Measurements from ENCODE around the gene LTBP2. TPM values are rescaled to one million over a fixed set of nuclear protein-coding genes. Genes with fewer than 3 reads are reported as not detected.
A peak's percentile ranks its signal among the peaks of the same experiment; 100 is the strongest.

Gene LTBP2
- total and polyA plus RNA-seq, 5 donors from 2014 or later, result 0.02 to 0.54 (median 0.17) TPM

DNA sequence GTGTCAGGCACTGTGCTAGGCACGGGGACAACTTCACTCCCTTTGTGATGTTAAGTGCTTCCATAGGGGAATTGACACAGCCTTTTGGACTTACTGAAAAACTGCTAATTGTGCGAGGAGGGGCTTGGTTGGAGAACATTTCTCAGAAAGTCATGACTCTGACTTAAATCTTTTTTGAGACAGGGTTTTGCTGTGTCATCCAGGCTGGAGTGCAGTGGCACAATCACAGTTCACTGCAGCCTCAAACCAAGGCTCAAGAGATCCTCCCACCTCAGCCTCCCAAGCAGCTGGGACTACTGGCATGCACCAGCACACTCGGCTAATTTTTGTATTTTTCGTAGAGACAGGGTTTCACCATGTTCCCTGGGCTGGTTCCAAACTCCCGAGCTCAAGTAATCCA, 10.2 kb upstream of the LTBP2 start:
- peaks cover 5% of the 10 kb centered on the region for H3K36me3 Mint-ChIP-seq
- ATAC-seq (ENCODE audit: low read depth in 2 of 2), result no peak
- Histone ChIP-seq H3K27me3 (ENCODE audit: control insufficient read depth, insufficient read depth, low read length) (no peaks in the 10 kb centered on the region), H3K4me3 (ENCODE audit: low read depth, low read length) (no peak overlapping the region), H3K9me3 (ENCODE audit: control insufficient read depth in 2 of 2, low read length in 2 of 2) (no peaks in the 10 kb centered on the region), H3K36me3 (ENCODE audit: control insufficient read depth, insufficient read depth, low read length) (no peaks in the 10 kb centered on the region), H3K4me1 (ENCODE audit: control insufficient read depth, insufficient read depth, low read length, poor library complexity, severe bottlenecking) (peaks cover 23% of the 10 kb centered on the region), H3K27ac (ENCODE audit: insufficient read depth, low read length, poor library complexity, severe bottlenecking) (no peak overlapping the region)
- H3K4me1 Mint-ChIP-seq, result peaks cover 0 to 41% (median 26%) of the 10 kb centered on the region in 4 donors
- peaks cover 5% of the 10 kb centered on the region for H3K27me3 Mint-ChIP-seq
- H3K4me3 Mint-ChIP-seq, result no peak overlapping the region
- H3K27ac Mint-ChIP-seq, result peak overlapping the region in 1 of 3 donors; percentile 36
- DNase-seq, result no peak
- H3K9me3 Mint-ChIP-seq, result peaks cover 0 to 1% (median 0%) of the 10 kb centered on the region in 7 donors

DNA sequence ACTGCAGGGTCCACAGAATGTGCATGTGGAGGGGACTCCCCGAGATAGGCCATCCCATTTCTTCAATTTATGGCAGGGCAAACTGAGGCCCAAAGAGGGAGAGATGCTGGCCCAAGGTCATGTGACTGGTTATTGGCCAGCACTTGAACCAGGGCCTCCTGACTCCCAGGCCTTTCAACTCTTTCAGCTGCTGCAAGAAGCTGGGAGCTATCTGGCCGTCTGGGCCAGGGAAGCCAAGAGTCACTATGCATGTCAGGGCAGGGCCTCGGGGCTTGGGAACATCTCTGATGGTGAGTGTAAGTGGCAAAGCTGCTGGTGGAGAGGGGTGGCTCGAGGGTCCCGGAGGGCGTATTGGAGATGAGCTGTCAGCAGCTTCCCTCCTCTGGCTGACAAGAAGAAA, 9.5 kb upstream of the LTBP2 start:
- Histone ChIP-seq H3K4me1 (ENCODE audit: control insufficient read depth, insufficient read depth, low read length, poor library complexity, severe bottlenecking) (peaks cover 23% of the 10 kb centered on the region), H3K9me3 (ENCODE audit: control insufficient read depth in 2 of 2, low read length in 2 of 2) (no peaks in the 10 kb centered on the region), H3K27ac (ENCODE audit: insufficient read depth, low read length, poor library complexity, severe bottlenecking) (no peak overlapping the region), H3K36me3 (ENCODE audit: control insufficient read depth, insufficient read depth, low read length) (no peaks in the 10 kb centered on the region), H3K4me3 (ENCODE audit: low read depth, low read length) (no peak overlapping the region), H3K27me3 (ENCODE audit: control insufficient read depth, insufficient read depth, low read length) (no peaks in the 10 kb centered on the region)
- Mint-ChIP-seq H3K36me3 (peaks cover 5% of the 10 kb centered on the region), H3K9me3 (peaks cover 0 to 1% (median 0%) of the 10 kb centered on the region in 7 donors), H3K4me3 (no peak overlapping the region), H3K27ac (peak overlapping the region in 2 of 3 donors; percentile 36 to 88), H3K27me3 (peaks cover 4% of the 10 kb centered on the region), H3K4me1 (peaks cover 0 to 37% (median 27%) of the 10 kb centered on the region in 4 donors)
- ATAC-seq (ENCODE audit: low read depth in 2 of 2) (no peak), DNase-seq (no peak)

DNA sequence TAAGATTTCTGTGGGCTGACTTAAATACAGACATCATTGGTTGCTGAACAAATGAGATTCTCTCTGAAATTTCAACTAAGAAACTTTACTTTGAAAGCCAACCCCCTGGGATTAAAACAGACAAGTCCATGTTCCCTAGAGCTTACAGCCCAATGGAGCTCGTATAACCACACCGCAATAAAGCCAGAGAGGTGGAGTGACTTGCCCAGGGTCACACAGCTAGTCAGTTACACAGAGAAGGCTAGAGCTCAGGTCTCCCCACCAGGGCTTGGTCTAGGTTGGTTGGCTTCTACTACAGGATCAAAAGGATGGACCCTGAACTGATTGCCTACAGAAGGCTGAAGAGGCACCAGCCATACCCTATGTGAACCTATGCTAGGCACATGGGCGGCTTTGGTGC, 8.9 kb upstream of the LTBP2 start:
- H3K27me3 Mint-ChIP-seq, result peaks cover 6% of the 10 kb centered on the region
- no peak overlapping the region for H3K27ac Mint-ChIP-seq
- peak overlapping the region in 1 of 4 donors; percentile 19 for H3K4me3 Mint-ChIP-seq
- peaks cover 5% of the 10 kb centered on the region for H3K36me3 Mint-ChIP-seq
- H3K9me3 Mint-ChIP-seq, result peaks cover 0 to 2% (median 0%) of the 10 kb centered on the region in 7 donors
- ATAC-seq (ENCODE audit: low read depth in 2 of 2), result no peak
- Histone ChIP-seq H3K9me3 (ENCODE audit: control insufficient read depth in 2 of 2, low read length in 2 of 2) (no peaks in the 10 kb centered on the region), H3K4me1 (ENCODE audit: control insufficient read depth, insufficient read depth, low read length, poor library complexity, severe bottlenecking) (peaks cover 23% of the 10 kb centered on the region), H3K36me3 (ENCODE audit: control insufficient read depth, insufficient read depth, low read length) (no peaks in the 10 kb centered on the region), H3K27ac (ENCODE audit: insufficient read depth, low read length, poor library complexity, severe bottlenecking) (no peak overlapping the region), H3K27me3 (ENCODE audit: control insufficient read depth, insufficient read depth, low read length) (no peaks in the 10 kb centered on the region), H3K4me3 (ENCODE audit: low read depth, low read length) (no peak overlapping the region)
- H3K4me1 Mint-ChIP-seq, result peaks cover 0 to 44% (median 31%) of the 10 kb centered on the region in 4 donors
- no peak for DNase-seq

DNA sequence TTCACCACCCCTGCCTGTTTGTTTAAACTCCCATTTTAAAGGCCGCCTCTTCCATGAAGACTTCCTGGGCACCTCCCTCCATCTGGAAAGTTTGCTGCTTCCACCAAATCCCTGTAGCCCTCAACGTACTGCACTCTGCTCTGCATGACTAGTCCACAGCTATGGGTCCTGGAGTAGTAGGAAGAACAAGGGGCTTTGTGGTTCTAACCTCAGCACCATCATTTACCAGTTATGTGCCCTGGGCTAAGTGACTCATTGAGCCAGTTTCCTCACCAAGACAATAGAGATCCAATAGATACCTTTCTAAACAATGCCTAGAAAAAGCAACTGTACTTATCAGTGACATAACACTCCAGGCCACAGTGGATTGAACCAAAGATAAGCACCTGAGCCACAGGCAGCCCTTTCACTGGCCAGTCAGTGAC, 8.5 kb upstream of the LTBP2 start:
- peak overlapping the region in 2 of 3 donors; percentile 83 to 87 for H3K27ac Mint-ChIP-seq
- no peaks in the 10 kb centered on the region for H3K27me3 ChIP-seq (ENCODE audit: control insufficient read depth, insufficient read depth, low read length)
- DNase-seq, result no peak
- peaks cover 0 to 48% (median 35%) of the 10 kb centered on the region in 4 donors for H3K4me1 Mint-ChIP-seq
- H3K4me3 ChIP-seq (ENCODE audit: low read depth, low read length), result no peak overlapping the region
- no peaks in the 10 kb centered on the region for H3K9me3 ChIP-seq (ENCODE audit: control insufficient read depth in 2 of 2, low read length in 2 of 2)
- H3K4me1 ChIP-seq (ENCODE audit: control insufficient read depth, insufficient read depth, low read length, poor library complexity, severe bottlenecking), result peaks cover 23% of the 10 kb centered on the region
- peak overlapping the region in 1 of 4 donors; percentile 19 for H3K4me3 Mint-ChIP-seq
- peaks cover 10% of the 10 kb centered on the region for H3K27me3 Mint-ChIP-seq
- peak in 1 of 2 donors; percentile 23 for ATAC-seq (ENCODE audit: low read depth in 2 of 2)
- H3K36me3 Mint-ChIP-seq, result peaks cover 5% of the 10 kb centered on the region
- no peak overlapping the region for H3K27ac ChIP-seq (ENCODE audit: insufficient read depth, low read length, poor library complexity, severe bottlenecking)
- peaks cover 0 to 2% (median 0%) of the 10 kb centered on the region in 7 donors for H3K9me3 Mint-ChIP-seq
- H3K36me3 ChIP-seq (ENCODE audit: control insufficient read depth, insufficient read depth, low read length), result no peaks in the 10 kb centered on the region

DNA sequence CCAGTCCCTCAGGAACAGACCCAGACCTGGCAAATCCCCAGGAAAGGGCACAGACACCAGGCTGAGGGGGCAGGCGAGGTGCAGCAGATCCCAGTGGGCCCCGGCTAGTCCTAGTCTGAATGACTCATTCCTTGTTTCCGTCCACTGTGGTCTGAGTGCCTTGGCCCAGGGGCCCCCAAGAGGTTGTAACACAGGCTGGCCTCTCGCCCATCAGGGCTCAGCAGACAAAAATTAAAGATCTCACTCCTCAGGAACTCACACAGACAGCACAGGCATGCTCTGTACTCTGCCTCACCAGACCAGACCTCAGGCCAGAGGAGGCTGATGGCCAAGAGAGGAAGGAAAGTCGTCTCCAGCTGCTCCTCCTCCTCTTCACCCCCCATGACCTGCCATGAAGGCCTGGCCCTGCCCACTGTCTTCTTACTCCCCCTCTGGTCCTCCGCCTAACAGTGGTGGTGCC, 7.7 kb upstream of the LTBP2 start:
- H3K4me3 ChIP-seq (ENCODE audit: low read depth, low read length), result no peak overlapping the region
- H3K27ac ChIP-seq (ENCODE audit: insufficient read depth, low read length, poor library complexity, severe bottlenecking), result no peak overlapping the region
- H3K4me3 Mint-ChIP-seq, result peak overlapping the region in 1 of 4 donors; percentile 38
- ATAC-seq (ENCODE audit: low read depth in 2 of 2) (no peak), DNase-seq (no peak)
- peaks cover 10% of the 10 kb centered on the region for H3K27me3 Mint-ChIP-seq
- H3K4me1 Mint-ChIP-seq, result peaks cover 0 to 53% (median 41%) of the 10 kb centered on the region in 4 donors
- peak overlapping the region; percentile 24 to 87 (median 83) for H3K27ac Mint-ChIP-seq
- H3K36me3 ChIP-seq (ENCODE audit: control insufficient read depth, insufficient read depth, low read length), result no peaks in the 10 kb centered on the region
- peaks cover 0 to 2% (median 0%) of the 10 kb centered on the region in 7 donors for H3K9me3 Mint-ChIP-seq
- no peaks in the 10 kb centered on the region for H3K9me3 ChIP-seq (ENCODE audit: control insufficient read depth in 2 of 2, low read length in 2 of 2)
- peaks cover 5% of the 10 kb centered on the region for H3K36me3 Mint-ChIP-seq
- H3K4me1 ChIP-seq (ENCODE audit: control insufficient read depth, insufficient read depth, low read length, poor library complexity, severe bottlenecking), result peaks cover 23% of the 10 kb centered on the region
- H3K27me3 ChIP-seq (ENCODE audit: control insufficient read depth, insufficient read depth, low read length), result no peaks in the 10 kb centered on the region

DNA sequence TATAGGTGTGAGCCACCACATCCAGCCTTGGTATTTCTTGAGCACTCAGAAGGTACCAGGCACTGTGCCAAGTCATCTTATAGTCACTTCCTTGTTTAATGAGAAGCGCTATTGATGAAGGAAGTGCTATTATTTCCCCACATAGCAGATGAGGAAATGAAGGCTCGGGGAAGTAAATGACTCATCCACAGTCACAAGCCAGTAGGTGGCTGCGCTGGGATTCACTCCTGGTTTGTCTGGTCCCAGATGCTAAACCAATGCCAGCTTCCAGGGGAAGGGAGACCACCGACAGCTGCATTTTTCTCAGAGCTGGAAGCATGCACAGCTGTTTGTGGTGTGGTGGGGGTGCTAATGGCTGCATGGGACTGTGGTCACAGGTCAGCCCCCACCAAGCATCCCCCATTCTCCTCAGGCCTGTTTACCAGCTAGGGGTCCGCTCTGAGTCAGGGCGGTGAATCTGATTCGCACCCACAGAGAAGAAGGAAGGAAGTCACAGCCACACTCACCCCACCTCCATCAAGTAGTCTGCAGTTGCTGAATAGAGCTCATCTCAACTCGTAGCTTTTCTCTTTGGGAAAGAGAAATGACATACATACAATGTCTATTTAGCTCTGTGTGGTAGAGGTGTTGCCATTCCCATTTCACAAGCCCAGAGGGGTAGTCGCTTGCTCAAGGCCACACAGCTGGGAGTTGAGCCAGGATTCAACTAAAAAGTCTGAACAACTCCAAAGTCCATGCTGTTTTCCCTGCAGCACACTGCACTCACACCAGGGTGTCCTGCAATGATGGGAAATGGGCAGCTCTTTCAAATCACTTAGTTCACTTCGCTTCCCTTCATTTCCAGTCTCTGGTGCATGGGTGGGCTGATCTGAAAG, 6.3 kb upstream of the LTBP2 start:
- no peaks in the 10 kb centered on the region for H3K36me3 ChIP-seq (ENCODE audit: control insufficient read depth, insufficient read depth, low read length)
- peak overlapping the region; percentile 66 to 86 (median 82) for H3K4me3 Mint-ChIP-seq
- peaks cover 23% of the 10 kb centered on the region for H3K4me1 ChIP-seq (ENCODE audit: control insufficient read depth, insufficient read depth, low read length, poor library complexity, severe bottlenecking)
- ATAC-seq (ENCODE audit: low read depth in 2 of 2), result peak; percentile 84 to 86
- H3K27me3 Mint-ChIP-seq, result peaks cover 10% of the 10 kb centered on the region
- no peaks in the 10 kb centered on the region for H3K27me3 ChIP-seq (ENCODE audit: control insufficient read depth, insufficient read depth, low read length)
- H3K36me3 Mint-ChIP-seq, result no peaks in the 10 kb centered on the region
- H3K27ac ChIP-seq (ENCODE audit: insufficient read depth, low read length, poor library complexity, severe bottlenecking), result peak overlapping the region; percentile 80
- H3K4me1 Mint-ChIP-seq, result peaks cover 0 to 67% (median 49%) of the 10 kb centered on the region in 4 donors
- H3K27ac Mint-ChIP-seq, result peak overlapping the region; percentile 83 to 97 (median 95)
- peak; percentile 31 to 86 (median 63) for DNase-seq
- no peaks in the 10 kb centered on the region for H3K9me3 ChIP-seq (ENCODE audit: control insufficient read depth in 2 of 2, low read length in 2 of 2)
- peaks cover 0 to 2% (median 0%) of the 10 kb centered on the region in 7 donors for H3K9me3 Mint-ChIP-seq
- H3K4me3 ChIP-seq (ENCODE audit: low read depth, low read length), result peak overlapping the region; percentile 74

DNA sequence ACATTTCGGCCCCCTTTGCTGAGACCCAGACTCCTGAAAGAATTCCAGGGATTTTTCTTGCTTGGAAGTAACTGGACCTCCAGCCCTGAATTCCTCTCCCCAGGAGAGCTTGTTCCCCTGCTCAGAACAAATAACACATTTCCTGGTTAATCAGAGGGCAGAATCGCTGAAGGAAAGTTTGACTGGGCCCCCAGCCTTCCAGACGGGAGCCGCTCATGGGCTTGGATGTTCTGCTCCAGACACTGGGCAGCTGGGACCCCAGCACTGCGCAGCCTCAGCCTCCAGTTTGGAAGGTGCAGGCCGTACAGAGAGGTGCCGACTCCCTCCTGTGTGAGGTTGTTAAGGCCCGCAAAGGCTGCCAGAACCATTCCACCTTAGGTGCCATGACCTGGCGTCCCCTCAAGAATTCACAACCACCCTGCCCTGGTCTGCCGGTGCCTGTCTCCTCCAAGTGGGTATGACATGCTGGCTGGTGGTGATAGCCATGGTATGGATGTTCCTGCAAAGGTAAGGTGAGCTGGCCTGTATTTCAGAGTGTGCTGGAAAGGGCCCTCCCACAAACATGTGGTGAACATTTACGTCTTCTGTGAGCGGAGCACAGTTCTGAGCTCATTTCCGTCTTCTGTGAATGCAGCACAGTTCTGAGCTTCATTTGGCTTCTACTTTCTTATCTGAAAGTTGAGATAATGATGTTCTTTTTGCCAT, 5.1 kb upstream of the LTBP2 start:
- H3K36me3 ChIP-seq (ENCODE audit: control insufficient read depth, insufficient read depth, low read length), result no peaks in the 10 kb centered on the region
- peak in 1 of 3 donors; percentile 13 for DNase-seq
- no peaks in the 10 kb centered on the region for H3K36me3 Mint-ChIP-seq
- no peaks in the 10 kb centered on the region for H3K9me3 ChIP-seq (ENCODE audit: control insufficient read depth in 2 of 2, low read length in 2 of 2)
- H3K4me1 Mint-ChIP-seq, result peaks cover 0 to 68% (median 49%) of the 10 kb centered on the region in 4 donors
- peak overlapping the region in 2 of 4 donors; percentile 67 to 82 for H3K4me3 Mint-ChIP-seq
- no peak overlapping the region for H3K4me3 ChIP-seq (ENCODE audit: low read depth, low read length)
- no peak overlapping the region for H3K27ac ChIP-seq (ENCODE audit: insufficient read depth, low read length, poor library complexity, severe bottlenecking)
- H3K27me3 ChIP-seq (ENCODE audit: control insufficient read depth, insufficient read depth, low read length), result no peaks in the 10 kb centered on the region
- H3K9me3 Mint-ChIP-seq, result peaks cover 0 to 2% (median 0%) of the 10 kb centered on the region in 7 donors
- ATAC-seq (ENCODE audit: low read depth in 2 of 2), result no peak
- no peak overlapping the region for H3K27ac Mint-ChIP-seq
- peaks cover 31% of the 10 kb centered on the region for H3K4me1 ChIP-seq (ENCODE audit: control insufficient read depth, insufficient read depth, low read length, poor library complexity, severe bottlenecking)
- peaks cover 10% of the 10 kb centered on the region for H3K27me3 Mint-ChIP-seq
